B cell (primary cell): ENCODE results near the gene BMAL1.

ENCODE experiments used
- CTCF ChIP-seq: fragments of 200-600 bp; IDR thresholded peaks from one replicate; pipeline ENCODE4 v1.8.0; 2022; ENCODE audit warnings: antibody characterized with exemption, mild to moderate bottlenecking
- EZH2 ChIP-seq: IDR thresholded peaks from 2 replicates; pipeline ENCODE4 v1.6.1; 2012; ENCODE audit warnings: borderline replicate concordance, low read depth, mild to moderate bottlenecking, moderate library complexity, low read length; ENCODE audit not compliant: insufficient read depth, poor library complexity, severe bottlenecking

- no peak for TF ChIP-seq CTCF
- TF ChIP-seq EZH2 = no peak
Observed at GRCh38 chr11:13376402-13376801, 98.8 kb downstream of the BMAL1 start.
